ACC112 (cell line): ENCODE data around the gene TCF19.
"Not testable (repeated sequence)": the region's sequence is repeated elsewhere in the genome, so short reads cannot be mapped to it uniquely, and the experiment has no call there.

Experiments
- H2AFZ ChIP-seq: fragments of 200-600 bp; sonication (generic); one replicate; pipeline ENCODE4 v1.6.0; 2017; ENCODE audit warnings: antibody characterized with exemption, low read length; ENCODE audit not compliant: unreplicated experiment
- H3K27ac ChIP-seq: fragments of 200-600 bp; sonication (generic); 2 replicates; pipeline ENCODE4 v1.5.1; 2014; ENCODE audit warnings: low read depth, mild to moderate bottlenecking, antibody characterized with exemption, low read length, moderate library complexity
- H3K27me3 ChIP-seq: fragments of 200-600 bp; sonication (generic); 2 replicates; pipeline ENCODE4 v1.6.1; 2014; ENCODE audit warnings: mild to moderate bottlenecking, antibody characterized with exemption, low read length, moderate library complexity, mixed read lengths; ENCODE audit not compliant: insufficient read depth
- H3K36me3 ChIP-seq: fragments of 200-600 bp; sonication (generic); 2 replicates; pipeline ENCODE4 v1.6.1; 2016; ENCODE audit warnings: mild to moderate bottlenecking, antibody characterized with exemption, low read length, moderate library complexity, mixed read lengths; ENCODE audit not compliant: insufficient read depth
- H3K4me1 ChIP-seq: fragments of 200-600 bp; sonication (generic); one replicate; pipeline ENCODE4 v1.6.1; 2016; ENCODE audit warnings: low read length, mixed read lengths; ENCODE audit not compliant: insufficient read depth, unreplicated experiment, control insufficient read depth
- H3K4me3 ChIP-seq: fragments of 200-600 bp; sonication (generic); 2 replicates; pipeline ENCODE4 v1.5.1; 2014; ENCODE audit warnings: mild to moderate bottlenecking, low read depth, low read length
- H3K79me2 ChIP-seq: fragments of 200-600 bp; sonication (generic); one replicate; pipeline ENCODE4 v1.6.0; 2016; ENCODE audit warnings: low read length; ENCODE audit not compliant: control insufficient read depth, unreplicated experiment, insufficient read depth

The TCF19 gene

DNA sequence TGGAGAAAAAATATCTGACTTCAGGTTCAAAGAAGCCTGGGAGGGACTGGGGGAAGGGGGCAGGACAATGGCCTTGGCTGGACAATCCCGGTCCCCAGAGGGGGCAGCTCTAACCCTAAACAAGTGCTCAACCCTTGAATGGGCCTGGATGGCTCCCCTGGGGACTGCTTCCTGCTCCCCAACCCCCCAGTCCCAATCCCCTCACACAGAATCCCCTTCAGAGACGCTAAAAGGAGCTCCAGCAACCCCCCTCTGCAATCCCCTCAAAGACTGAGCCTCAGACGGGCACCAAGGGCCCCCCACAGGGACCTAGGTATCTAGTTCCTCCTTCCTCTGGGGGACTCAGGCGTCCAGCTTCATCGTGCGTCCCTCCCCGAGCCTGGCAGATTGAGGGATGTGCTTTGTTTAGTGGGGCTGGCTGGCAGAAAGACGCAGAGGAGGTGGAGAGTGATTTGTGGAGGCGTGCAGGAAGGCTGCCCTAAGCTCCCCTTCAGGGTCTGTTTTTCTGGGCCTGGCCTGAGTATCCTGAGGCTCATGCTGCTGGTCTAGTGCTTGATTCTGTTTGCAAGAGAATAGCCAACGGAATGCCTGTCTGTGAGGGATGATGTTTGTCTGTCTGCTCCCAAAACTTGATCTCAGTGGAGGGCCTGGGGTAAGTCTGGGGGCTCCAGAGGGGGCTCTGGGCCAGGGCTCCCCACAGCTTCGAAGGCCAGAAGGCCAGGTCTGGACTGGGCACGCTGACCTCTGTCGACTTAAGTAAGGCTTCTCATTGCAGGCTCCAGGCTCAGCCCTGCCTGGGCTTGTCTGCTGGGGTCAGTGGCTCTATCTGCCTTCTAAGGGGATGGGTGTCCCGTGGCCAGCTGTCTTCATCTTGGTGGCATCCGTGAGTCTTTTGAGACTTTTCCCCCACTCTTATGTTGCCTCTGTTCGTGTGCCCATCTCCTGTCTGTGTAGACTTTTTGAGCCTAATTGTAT, 13.8 kb downstream of the TCF19 start:
- H3K36me3 ChIP-seq: no peaks in the 10 kb centered on the region
- peaks cover 18% of the 10 kb centered on the region for H3K4me1 ChIP-seq
- no peak overlapping the region for H3K27ac ChIP-seq
- H2AFZ ChIP-seq: no peak overlapping the region
- no peaks in the 10 kb centered on the region for H3K27me3 ChIP-seq
- no peak overlapping the region for H3K4me3 ChIP-seq
- H3K79me2 ChIP-seq: no peaks in the 10 kb centered on the region

- Histone ChIP-seq H3K4me3 (no peak overlapping the region), H3K27ac (no peak overlapping the region), H3K36me3 (no peaks in the 10 kb centered on the region), H3K4me1 (peaks cover 18% of the 10 kb centered on the region), H3K79me2 (no peaks in the 10 kb centered on the region), H3K27me3 (no peaks in the 10 kb centered on the region), H2AFZ (no peak overlapping the region)
These were observed 14.6 kb downstream of the TCF19 start for GRCh38 chr6:31172973-31173384.

- Histone ChIP-seq H3K36me3 (no peaks in the 10 kb centered on the region), H3K79me2 (no peaks in the 10 kb centered on the region), H3K4me1 (peaks cover 18% of the 10 kb centered on the region), H2AFZ (no peak overlapping the region), H3K4me3 (no peak overlapping the region), H3K27ac (no peak overlapping the region), H3K27me3 (no peaks in the 10 kb centered on the region)
These were observed 15.0 kb downstream of the TCF19 start for GRCh38 chr6:31173406-31173805.

DNA sequence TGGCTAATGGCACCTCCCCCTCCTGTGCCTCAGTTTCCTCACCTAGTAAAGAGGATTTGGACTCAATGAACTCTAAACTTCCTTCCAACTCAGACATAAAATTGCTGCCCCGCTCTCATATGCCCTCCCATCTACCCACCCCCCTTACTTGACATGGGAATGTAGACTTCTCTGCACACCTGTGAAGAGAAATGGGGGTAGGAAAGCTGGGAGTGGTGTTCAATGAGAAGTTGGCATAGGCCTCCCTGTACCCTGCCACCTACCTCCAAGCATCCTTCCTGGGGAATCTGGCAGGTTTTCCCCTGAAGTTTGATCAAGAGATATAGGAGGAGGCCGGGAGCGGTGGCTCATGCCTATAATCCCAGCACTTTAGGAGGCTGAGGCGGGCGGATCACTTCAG, 16.0 kb downstream of the TCF19 start:
- Histone ChIP-seq H3K27ac (no peak overlapping the region), H3K27me3 (no peaks in the 10 kb centered on the region)

GRCh38 chr6:31175971-31176370, 17.6 kb downstream of the TCF19 start:
- H3K36me3 ChIP-seq: no peaks in the 10 kb centered on the region; the same call in 1 of the 2 replicates
- H3K4me3 ChIP-seq: no peak overlapping the region
- H3K27me3 ChIP-seq: no peaks in the 10 kb centered on the region
- H3K79me2 ChIP-seq: peaks cover 7% of the 10 kb centered on the region
- peaks cover 22% of the 10 kb centered on the region for H3K4me1 ChIP-seq
- H3K27ac ChIP-seq: peak overlapping the region; percentile 26; the same call in 1 of the 2 replicates
- no peak overlapping the region for H2AFZ ChIP-seq

More for the DNA sequence above, 16.0 kb downstream of the TCF19 start:
- peaks cover 22% of the 10 kb centered on the region for H3K4me1 ChIP-seq
- H3K79me2 ChIP-seq: peaks cover 4% of the 10 kb centered on the region
- H3K36me3 ChIP-seq: no peaks in the 10 kb centered on the region
- no peak overlapping the region for H3K4me3 ChIP-seq
- H2AFZ ChIP-seq: no peak overlapping the region

- H3K27ac ChIP-seq: no peak overlapping the region
- no peaks in the 10 kb centered on the region; the same call in 1 of the 2 replicates for H3K36me3 ChIP-seq
- H3K79me2 ChIP-seq: peaks cover 21% of the 10 kb centered on the region
- H2AFZ ChIP-seq: no peak overlapping the region
- H3K27me3 ChIP-seq: no peaks in the 10 kb centered on the region
- no peak overlapping the region for H3K4me3 ChIP-seq
- H3K4me1 ChIP-seq: peaks cover 20% of the 10 kb centered on the region
These were observed 20.0 kb downstream of the TCF19 start for GRCh38 chr6:31178143-31179041.

DNA sequence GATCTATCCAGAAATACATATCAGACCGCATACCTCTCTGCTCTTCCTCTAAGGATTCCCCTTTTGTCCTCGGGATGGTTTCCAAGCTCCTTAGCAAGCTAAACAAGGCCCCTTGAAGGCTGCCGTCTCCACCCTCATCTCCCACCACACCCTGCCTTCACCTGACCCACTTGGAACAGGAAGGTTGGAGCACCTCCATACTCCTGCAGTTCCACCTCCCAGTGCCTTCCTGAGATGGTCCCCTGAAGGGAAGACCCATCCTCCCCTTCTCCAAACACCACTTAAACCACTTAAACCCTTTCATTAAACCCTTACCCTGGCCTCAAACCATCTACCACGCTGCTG, 20.6 kb downstream of the TCF19 start:
- Histone ChIP-seq H3K79me2 (peaks cover 26% of the 10 kb centered on the region), H3K27ac (no peak overlapping the region), H3K4me1 (peaks cover 15% of the 10 kb centered on the region), H3K27me3 (no peaks in the 10 kb centered on the region), H2AFZ (no peak overlapping the region), H3K36me3 (no peaks in the 10 kb centered on the region; the same call in 1 of the 2 replicates), H3K4me3 (no peak overlapping the region)

DNA sequence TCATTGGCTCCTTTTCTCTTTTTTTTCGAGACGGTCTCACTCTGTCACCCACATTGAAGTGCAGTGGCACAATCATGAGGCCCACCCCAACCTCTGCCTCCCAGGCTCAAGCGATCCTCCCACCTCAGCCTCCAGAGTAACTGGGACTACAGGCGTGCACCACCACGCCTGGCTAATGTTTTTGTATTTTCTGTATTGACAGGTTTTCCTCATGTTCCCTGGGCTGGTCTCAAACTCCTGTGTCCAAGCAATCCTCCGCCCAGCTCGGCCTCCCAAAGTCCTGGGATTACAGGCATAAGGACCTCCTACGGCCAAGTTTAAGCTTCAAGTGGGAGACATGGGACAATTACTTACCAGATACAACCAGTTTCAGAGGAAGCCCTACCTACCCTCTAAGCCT, 21.5 kb downstream of the TCF19 start:
- no peak overlapping the region for H3K27ac ChIP-seq
- H3K27me3 ChIP-seq: no peaks in the 10 kb centered on the region
- H3K79me2 ChIP-seq: peaks cover 31% of the 10 kb centered on the region
- H3K4me3 ChIP-seq: peak overlapping the region; percentile 49
- H3K36me3 ChIP-seq: no peaks in the 10 kb centered on the region; the same call in 1 of the 2 replicates
- H2AFZ ChIP-seq: no peak overlapping the region
- peaks cover 15% of the 10 kb centered on the region for H3K4me1 ChIP-seq

DNA sequence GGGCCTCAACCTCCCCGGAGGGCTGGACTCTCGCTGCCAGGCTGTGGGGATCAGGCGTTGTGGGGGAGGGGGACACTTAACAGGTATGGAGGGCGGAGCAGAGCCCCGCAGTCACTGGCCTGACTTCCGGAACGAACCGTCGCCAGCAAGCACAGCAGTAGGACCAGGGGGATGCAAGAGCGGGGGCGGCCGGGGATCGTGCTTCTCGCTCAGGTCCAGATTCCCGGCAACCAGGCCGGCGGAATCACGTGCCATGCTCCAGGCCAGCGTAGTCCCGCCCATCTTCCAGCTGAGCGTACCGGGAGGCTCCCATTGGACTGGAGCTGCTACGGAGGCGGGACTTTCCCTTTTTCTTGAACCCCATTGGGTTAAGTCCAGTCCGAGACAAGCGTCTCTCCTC, 22.1 kb downstream of the TCF19 start:
- Histone ChIP-seq H3K79me2 (peaks cover 34% of the 10 kb centered on the region), H3K27ac (no peak overlapping the region), H3K27me3 (no peaks in the 10 kb centered on the region), H3K36me3 (no peaks in the 10 kb centered on the region; the same call in 1 of the 2 replicates), H3K4me3 (peak overlapping the region; percentile 49), H3K4me1 (peaks cover 14% of the 10 kb centered on the region), H2AFZ (no peak overlapping the region)

DNA sequence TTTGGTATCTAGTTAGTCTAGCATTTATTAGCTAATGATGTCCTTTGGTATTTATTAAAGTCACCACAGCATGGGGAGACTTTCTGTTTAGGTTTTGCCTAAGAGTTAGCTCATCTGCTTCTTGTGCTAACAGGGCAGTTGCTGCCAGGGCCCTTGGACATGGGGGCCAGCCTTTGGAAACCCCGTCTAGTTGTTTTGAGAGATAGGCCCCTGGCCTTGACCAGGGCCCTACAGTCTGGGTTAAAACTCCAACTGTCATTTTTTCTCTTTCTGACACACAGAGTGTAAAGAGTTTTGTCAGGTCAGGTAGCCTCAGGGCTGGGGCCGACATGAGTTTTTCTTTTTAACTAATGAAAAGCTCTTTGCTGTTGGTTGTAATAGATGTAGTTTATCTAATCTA, 24.9 kb downstream of the TCF19 start:
- peaks cover 34% of the 10 kb centered on the region for H3K79me2 ChIP-seq
- not testable (repeated sequence) for H3K27ac ChIP-seq, H2AFZ ChIP-seq, H3K4me1 ChIP-seq, H3K27me3 ChIP-seq, H3K4me3 ChIP-seq, H3K36me3 ChIP-seq
